Measurements from ENCODE around the gene IFNA8.

IFNA8 gene

DNA sequence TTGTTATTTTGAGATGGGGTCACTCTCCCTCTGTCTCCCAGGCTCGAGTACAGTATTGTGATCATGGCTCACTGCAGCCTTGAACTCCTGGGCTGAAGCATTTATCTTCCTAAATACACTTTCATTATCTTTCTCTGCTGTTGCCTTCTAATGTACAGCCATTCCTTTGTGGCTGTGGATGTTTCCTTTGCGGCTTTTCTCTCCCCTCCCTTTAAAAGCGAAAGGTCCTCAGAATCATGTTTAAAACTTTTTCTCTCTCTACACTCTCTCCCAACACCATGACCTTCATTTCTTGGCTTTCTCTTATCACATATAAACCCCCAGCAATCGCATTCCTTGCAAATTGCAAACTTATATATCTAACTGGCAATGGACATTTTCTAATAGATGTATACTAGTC, 25.3 kb upstream of the IFNA8 start:
- Histone ChIP-seq H3K27ac (no peak overlapping the region), H3K36me3 (no peaks in the 10 kb centered on the region), H3K27me3 (ENCODE audit: insufficient read depth, low read depth, severe bottlenecking) (peaks cover 16% of the 10 kb centered on the region), H3K9me3 (ENCODE audit: severe bottlenecking) (no peaks in the 10 kb centered on the region), H3K4me3 (ENCODE audit: low read depth, low read length) (no peak overlapping the region)
- no peak for DNase-seq
- TF ChIP-seq, protein P1, sequence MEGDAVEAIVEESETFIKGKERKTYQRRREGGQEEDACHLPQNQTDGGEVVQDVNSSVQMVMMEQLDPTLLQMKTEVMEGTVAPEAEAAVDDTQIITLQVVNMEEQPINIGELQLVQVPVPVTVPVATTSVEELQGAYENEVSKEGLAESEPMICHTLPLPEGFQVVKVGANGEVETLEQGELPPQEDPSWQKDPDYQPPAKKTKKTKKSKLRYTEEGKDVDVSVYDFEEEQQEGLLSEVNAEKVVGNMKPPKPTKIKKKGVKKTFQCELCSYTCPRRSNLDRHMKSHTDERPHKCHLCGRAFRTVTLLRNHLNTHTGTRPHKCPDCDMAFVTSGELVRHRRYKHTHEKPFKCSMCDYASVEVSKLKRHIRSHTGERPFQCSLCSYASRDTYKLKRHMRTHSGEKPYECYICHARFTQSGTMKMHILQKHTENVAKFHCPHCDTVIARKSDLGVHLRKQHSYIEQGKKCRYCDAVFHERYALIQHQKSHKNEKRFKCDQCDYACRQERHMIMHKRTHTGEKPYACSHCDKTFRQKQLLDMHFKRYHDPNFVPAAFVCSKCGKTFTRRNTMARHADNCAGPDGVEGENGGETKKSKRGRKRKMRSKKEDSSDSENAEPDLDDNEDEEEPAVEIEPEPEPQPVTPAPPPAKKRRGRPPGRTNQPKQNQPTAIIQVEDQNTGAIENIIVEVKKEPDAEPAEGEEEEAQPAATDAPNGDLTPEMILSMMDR (IDR thresholded peaks at IDR 0.05; ENCODE audit: low read depth, low read length): no peak

DNA sequence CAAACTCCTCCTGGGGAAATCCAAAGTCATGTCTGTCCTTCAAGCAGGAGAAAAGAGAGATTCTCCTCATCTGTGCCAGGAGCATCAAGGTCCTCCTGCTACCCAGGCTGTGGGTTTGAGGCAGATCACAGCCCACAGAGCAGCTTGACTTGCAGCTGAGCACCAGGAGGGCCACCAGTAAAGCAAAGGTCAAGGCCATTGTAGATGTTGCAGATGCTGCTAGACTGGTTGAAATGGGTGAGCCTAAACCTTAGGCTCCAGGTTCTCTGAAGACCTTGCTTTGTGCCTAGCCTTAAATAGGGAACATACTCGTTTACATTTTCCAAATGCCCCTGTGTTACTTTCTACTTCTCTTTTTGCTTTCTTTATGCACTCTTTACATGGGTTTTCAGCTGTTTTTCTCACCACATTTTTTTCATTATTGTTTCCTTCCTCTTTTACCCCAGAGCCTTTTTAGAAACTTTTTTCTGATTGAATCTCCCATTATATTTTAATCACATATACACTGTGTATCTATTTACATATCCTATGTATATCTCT, 23.7 kb upstream of the IFNA8 start, which contains the start of gene IFNA2:
Gene IFNA2, minus strand, starts transcription at position 268 of the 540 bp plus-strand sequence. Its CDS starts 69 bp downstream, at position 199.
- Histone ChIP-seq H3K27me3 (ENCODE audit: insufficient read depth, low read depth, severe bottlenecking) (peaks cover 16% of the 10 kb centered on the region), H3K36me3 (no peaks in the 10 kb centered on the region), H3K9me3 (ENCODE audit: severe bottlenecking) (no peaks in the 10 kb centered on the region), H3K4me3 (ENCODE audit: low read depth, low read length) (no peak within 1 kb of the TSS), H3K27ac (no peak within 1 kb of the TSS)
- no peak for DNase-seq
- TF ChIP-seq, protein P1 (IDR thresholded peaks at IDR 0.05; ENCODE audit: low read depth, low read length): no peak

DNA sequence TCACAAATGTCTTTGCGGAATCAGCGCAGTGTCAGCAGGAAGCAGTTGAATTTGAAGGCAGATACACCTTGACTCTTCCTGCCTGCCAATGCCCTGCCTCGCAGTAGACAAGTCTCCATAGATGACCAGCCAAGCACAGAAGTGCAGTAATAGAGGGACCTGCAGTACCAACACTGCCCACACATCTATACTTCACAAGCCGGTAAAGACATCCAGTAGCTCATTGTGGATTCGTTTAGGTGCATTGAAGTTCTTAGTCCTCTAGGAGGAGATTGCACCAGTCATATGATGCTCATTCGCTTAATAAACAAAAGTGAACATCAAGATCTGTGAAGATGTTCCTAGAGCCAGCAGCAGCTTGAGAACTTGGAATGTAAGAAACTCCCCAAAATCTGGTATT, 16.6 kb upstream of the IFNA8 start:
- Histone ChIP-seq H3K27ac (no peak overlapping the region), H3K27me3 (ENCODE audit: insufficient read depth, low read depth, severe bottlenecking) (peaks cover 15% of the 10 kb centered on the region), H3K9me3 (ENCODE audit: severe bottlenecking) (no peaks in the 10 kb centered on the region), H3K4me3 (ENCODE audit: low read depth, low read length) (no peak overlapping the region), H3K36me3 (no peaks in the 10 kb centered on the region)
- DNase-seq: peak; percentile 18
- TF ChIP-seq, protein P1 (IDR thresholded peaks at IDR 0.05; ENCODE audit: low read depth, low read length): peak; percentile 24; the same call in 1 of the 2 replicates

DNA sequence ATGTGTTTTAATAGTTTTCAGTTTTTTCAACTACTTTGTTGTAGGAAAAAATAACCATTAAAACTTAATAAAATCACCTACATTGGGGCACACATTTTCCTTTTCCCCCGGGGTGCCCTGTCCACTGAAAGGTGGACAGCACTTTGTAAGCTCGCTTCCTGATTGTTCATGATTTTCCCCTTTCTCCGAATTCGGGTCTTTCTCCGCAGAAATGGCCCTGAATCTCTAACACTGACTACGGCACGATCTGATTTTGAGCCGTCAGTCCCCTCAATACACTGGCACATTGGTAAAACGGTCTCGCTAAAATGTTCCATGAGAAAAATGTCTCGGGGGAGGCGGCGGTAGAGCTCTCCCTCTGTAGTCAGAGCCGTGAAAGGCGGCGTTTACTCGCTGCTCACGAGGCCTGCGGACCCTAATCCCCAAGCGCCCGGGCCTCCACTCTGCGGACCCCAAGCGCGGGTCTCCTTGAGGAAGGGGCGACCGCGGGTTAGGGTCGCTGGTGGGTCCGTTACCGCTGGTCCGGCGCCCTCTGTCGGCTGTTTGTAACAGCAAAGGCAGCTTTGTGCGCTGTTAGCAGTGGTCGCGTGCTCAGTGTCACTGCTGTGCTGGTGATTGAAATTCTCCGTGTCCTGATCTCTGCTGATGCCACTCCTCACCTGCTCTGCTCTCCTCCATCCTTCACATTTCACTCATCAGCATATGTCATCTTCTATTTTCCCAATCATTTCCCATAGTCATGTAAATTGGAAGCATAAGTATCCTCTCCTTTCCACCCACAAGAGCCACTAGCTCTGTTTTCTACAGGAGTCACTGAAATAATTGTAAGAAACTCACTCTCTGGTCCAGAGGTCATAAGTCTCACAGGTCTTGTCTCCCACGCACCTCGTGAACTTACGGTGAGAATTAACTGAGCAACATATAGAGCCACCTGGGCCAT, 12.9 kb upstream of the IFNA8 start:
- Histone ChIP-seq H3K4me3 (ENCODE audit: low read depth, low read length) (peak overlapping the region; percentile 36), H3K9me3 (ENCODE audit: severe bottlenecking) (no peaks in the 10 kb centered on the region), H3K36me3 (no peaks in the 10 kb centered on the region), H3K27me3 (ENCODE audit: insufficient read depth, low read depth, severe bottlenecking) (peaks cover 36% of the 10 kb centered on the region), H3K27ac (no peak overlapping the region)
- peak; percentile 55 for DNase-seq
- TF ChIP-seq, protein P1 (IDR thresholded peaks at IDR 0.05; ENCODE audit: low read depth, low read length): peak; percentile 96

DNA sequence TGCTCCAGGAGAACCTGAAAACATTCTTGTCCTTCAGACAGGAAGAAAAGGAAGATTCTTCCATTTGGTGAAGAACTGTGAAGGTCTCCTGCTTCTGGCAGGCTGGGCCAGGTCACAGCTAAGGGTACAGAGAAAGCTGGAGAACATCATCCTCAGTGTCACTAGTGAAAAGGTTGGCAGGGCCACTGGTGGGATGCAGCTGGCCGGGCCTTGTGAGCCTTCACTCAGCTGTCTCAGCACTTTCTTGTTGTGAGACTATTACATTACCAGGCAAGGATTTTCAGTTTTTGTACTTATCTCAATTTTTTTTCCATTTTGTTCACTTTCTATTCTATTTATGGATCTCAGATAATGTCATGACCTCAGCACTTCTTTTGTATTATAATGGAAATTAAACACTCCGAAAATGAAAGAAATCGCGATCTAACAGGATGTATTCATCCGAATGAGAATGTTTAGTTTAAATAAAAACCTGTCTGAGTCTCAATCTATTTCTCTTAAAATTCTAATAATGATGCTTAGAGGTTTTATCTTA, 9.9 kb upstream of the IFNA8 start:
- no peak for DNase-seq
- Histone ChIP-seq H3K27me3 (ENCODE audit: insufficient read depth, low read depth, severe bottlenecking) (peaks cover 62% of the 10 kb centered on the region), H3K9me3 (ENCODE audit: severe bottlenecking) (no peaks in the 10 kb centered on the region), H3K4me3 (ENCODE audit: low read depth, low read length) (no peak overlapping the region), H3K27ac (no peak overlapping the region), H3K36me3 (no peaks in the 10 kb centered on the region)
- TF ChIP-seq, protein P1 (IDR thresholded peaks at IDR 0.05; ENCODE audit: low read depth, low read length): no peak
